Stimulated activated CD4-positive, alpha-beta T cell treated with anti-CD3 and anti-CD28 coated beads, Interleukin-4, amount 100 ng/mL, for 48 hours (primary cell): ENCODE measurements around the gene KLRG1.

Experiments
- DNase-seq, 2 donors: peaks; one replicate each; pipeline ENCODE4 v3.0.0-alpha.2; 2020; ENCODE audit warnings: low read depth in 2 of 2

The KLRG1 gene

GRCh38 chr12:8985213-8985754 is 4.1 kb upstream of the KLRG1 start:
- no peak for DNase-seq

DNA sequence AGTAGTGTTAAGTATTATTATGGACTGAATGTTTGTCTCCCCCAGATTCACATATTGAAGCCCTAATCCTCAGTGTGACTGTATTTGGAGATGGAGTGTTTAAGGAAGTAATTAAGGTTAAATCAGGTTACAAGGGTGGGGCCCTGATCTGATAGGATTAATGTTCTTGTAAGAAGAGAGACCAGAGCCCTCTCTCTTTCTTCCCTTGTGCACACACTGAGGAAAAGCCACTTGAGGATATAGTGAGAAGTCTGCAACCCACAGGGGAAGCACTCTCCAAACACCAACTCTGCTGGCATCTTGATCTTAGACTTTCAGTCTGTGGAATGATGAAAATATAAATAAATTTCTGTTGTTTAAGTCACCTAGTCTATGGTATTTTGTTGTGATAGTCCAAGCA is 2.2 kb upstream of the KLRG1 start:
- no peak for DNase-seq

- no peak for DNase-seq
Measured at GRCh38 chr12:8987685-8988084, 1.7 kb upstream of the KLRG1 start.

DNA sequence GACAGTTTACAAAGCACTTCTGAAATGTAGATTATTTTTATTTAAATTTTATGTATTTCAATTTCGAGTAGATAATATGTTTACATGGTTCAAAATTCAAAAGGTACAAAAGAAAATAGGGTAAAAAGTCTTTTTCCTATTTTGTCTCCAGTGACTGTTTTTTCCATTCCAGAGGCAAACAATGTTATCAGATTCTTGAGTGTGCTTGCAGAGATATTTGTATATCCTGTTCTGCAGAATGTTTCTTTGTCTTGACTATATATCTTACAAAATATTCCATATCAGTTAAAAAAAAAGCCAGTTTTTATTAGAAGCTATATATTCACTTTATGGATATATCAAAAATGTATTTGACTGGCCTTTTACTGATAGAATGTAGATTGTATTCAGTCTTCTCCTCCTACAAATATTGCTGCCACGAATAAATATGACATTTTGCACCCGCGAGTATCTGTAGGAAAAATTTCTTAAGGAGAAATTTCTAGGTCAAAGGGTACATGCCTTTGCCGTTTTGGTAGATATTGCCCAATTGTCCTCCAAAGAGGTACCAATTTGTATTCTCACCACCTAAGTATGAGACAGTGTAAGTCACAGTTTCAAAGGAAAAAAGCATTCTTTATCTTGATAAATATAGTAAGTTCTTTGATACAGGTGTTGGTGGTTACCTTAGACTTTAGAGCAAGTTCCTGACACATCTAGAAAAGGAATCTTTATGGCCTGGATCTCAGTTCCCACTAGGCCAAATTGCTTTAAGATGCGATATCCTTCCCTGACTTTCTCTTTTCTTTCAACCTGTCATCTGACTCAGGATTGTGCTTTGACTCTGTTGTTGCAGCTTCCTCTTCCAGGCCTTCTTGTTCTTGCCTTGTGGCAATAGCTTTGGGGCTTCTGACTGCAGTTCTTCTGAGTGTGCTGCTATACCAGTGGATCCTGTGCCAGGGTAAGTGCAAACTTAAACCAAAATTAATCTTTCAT is 2.3 kb downstream of the KLRG1 start:
- DNase-seq: no peak

- DNase-seq: no peak
Measured at GRCh38 chr12:8993827-8994226, 4.5 kb downstream of the KLRG1 start.

GRCh38 chr12:8995021-8995775 is 5.9 kb downstream of the KLRG1 start:
- no peak for DNase-seq

DNA sequence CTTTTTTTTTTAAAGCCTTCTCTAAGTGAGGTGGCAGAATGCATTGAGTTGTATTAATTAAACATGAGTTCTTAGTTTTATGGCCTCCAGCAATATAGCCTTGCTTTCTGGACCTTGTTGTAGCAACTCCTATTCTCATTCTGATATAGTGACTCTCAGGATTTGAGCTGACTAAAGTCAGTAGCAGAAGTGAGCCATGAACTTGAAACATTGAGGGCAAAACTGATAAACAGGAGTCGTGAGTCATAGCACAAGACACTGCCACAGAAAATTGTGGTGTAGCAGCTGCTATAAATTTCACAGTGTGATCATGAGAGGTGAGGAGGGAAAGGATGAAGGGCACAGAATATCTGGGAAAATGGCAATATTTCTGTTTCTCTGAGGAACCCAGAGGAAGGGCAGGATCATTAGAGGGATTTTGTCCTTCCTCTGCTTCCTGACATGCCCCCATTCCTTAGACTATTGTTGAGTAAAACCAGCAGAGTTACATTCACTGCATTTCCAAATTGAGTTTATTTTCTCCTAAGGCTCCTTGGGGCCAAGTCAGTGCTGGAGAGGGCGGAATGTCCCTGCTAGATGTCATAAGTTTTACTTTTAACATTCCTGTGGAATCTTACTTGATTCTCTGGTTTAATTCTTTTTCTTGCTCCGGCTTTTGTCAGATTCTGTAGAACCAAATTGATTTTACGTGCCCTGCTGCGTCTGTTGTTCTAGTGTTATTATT is 7.5 kb downstream of the KLRG1 start:
- peak in 1 of 2 donors; percentile 18 for DNase-seq

- no peak for DNase-seq
Measured at GRCh38 chr12:9001233-9001632, 11.9 kb downstream of the KLRG1 start.

GRCh38 chr12:9002335-9002734 is 13.0 kb downstream of the KLRG1 start:
- no peak for DNase-seq

GRCh38 chr12:9022592-9022991 is 33.2 kb downstream of the KLRG1 start:
- no peak for DNase-seq

GRCh38 chr12:9024512-9024911 is 35.2 kb downstream of the KLRG1 start:
- no peak for DNase-seq

DNA sequence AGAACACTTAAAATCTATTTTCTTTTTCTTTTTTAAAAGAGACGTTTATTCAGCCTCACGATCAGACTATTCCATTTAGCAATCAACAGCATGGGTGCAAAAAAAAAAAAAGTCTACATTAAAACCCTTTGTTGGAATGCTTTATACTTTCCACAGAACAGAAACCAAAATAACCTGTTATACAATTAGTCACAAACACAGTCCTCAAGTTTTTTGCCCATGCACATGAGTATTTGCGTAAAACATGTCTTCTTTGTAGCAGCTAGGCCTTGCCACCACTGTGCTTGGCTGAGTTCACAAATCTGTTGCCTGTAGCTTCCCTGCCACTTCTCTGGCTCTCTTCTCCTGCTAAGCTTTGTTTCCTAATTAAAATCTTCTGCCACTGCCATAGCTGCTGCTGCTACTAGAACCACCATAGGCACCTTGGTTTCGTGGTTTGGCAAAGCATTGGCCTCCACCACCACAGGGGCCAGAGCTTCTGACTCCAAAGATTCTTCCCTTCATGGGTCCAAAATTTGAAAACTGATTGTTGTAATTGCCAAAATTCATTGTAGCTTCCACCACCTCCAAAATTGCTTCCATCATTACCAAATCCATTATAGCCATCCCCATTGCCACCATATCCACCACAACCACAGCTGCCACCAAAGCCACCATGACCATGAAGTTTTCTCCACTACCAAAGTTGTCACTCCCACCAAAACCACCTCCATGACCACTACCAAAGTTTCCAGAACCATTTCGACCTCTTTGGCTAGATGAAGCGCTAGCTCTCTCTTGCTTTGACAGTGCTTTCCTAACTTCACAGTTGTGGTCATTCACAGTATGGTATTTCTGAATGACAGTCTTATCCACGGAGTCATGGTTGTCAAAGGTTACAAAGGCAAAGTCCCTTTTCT is 38.1 kb downstream of the KLRG1 start:
- DNase-seq: peak; percentile 37 to 44

DNA sequence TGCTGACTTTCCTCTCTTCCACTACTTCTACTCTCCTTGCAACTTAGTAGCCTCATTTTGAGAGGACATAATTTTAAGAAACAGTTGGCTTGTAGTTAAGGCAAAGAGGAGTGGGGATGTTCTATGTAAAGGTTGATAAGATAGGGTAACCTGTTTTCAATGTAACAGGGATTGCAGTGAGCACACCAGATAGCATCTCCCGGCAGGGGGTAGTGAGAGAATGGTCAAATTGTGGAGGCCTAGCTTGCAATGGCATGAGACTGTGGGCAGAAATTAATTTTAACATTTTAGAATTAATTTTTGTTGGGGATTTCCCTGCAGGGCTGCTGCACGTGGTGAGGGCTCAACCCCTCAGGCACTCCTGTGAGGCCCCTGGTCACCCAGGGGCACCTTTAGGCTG is 41.4 kb downstream of the KLRG1 start:
- no peak for DNase-seq

- no peak for DNase-seq
Measured at GRCh38 chr12:9032202-9032964, 43.0 kb downstream of the KLRG1 start.

DNA sequence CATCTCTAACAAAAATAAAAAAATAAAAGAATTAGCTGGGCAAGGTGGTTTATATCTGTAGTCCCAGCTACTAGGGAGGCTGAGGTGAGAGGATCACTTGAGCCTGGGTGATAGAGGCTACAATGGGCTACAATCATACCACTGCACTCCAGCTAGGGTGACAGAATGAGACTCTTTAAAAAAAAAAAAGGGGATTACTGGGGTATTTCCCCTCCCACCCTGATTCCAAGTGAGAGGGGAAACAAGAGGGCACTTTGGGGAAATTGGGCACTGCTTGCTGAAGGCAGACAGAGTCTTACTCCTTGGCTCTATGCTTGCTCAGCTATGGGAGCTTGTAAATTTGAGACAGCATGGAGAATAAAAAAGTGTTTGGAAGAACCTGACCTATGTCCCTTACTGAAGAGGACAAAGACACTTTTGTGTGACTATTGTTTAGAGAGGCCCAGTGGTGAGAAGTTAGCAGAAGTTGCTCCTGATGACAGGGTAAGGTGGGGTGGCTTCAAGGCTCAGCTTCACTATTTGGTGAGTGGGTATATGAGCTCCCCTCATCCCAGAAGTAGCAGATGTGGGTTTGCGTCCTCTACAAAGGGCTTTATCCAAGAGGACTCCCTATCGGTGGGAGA is 44.0 kb downstream of the KLRG1 start:
- DNase-seq: no peak

DNA sequence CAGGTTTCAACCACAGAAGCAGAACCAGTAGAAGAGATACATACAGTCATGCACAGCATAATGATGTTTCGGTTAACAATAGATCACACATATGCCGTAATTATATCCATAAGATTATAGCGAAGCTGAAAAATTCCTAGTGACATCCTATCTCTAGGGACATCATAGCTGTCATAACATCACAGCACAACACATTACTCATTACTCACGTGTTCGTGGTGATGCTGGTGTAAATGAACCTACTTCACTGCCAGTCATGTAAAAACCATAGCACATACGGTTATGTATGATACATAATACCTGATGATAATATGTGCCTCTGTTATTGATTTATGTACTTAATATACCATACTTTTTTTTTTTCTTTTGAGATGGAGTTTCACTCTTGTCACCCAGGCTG is 44.7 kb downstream of the KLRG1 start:
- DNase-seq: no peak

DNA sequence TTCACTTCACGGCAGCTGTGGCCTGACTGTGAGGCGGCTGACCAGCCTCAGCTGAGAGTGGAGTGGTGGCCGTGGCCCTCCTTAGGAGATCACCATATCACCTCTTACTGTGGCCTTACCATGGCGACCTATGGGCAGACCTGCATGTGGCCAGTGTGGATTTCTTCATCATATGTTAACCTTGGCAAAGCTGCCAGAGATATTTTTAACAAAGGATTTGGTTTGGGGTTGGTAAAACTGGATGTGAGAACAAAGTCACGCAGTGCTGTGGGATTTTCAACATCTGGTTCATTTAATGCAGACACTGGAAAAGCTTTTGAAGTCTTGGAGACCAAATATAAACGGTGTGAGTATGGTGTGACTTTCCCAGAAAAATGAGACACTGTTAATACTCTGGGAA is 46.9 kb downstream of the KLRG1 start:
- no peak for DNase-seq

GRCh38 chr12:9037431-9037830 is 48.1 kb downstream of the KLRG1 start:
- no peak for DNase-seq

DNA sequence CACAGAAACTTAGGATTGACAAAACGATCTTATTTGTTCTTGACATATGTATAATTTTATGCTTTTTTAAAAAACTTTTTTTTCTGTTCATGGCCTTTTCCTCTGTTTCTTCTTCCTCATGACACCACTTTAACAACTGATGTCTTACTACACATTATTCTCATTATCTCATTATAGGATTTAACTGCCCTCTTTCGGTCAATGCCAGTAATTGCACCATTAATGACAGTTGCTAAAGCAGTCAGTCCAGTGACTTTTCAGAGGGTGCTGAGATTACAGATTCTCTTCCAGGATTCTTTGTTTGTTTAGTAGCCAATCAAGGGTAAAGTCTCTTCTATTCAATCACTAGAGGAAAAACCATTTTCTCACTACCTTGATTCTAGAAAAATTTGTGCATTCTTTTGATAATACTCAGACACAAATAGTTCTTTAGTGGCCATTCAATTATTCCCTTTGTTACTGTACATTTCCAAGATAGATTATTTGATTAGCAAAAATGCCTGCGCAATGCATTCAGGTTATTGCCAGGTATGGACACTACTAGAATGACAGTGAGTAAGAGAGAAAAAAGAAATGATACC is 50.1 kb downstream of the KLRG1 start:
- DNase-seq: no peak
